Measurements from ENCODE around the gene PACSIN1. TPM values are rescaled to one million over a fixed set of nuclear protein-coding genes. Genes with fewer than 3 reads are reported as not detected.

PACSIN1 gene
- total and polyA plus RNA-seq, 4 donors = 0.03 to 0.17 (median 0.15) TPM

GRCh38 chr6:34569361-34569973 lies 103.6 kb downstream of the PACSIN1 start:
- no peak overlapping the region for H3K4me3 ChIP-seq (ENCODE audit: low read depth in 1 of 3, low read length in 3 of 3)
- no peaks in the 10 kb centered on the region for H3K27me3 ChIP-seq (ENCODE audit: control insufficient read depth in 4 of 4, insufficient read depth in 4 of 4, low read length in 3 of 4)
- TF ChIP-seq ATF3 (IDR thresholded peaks at IDR 0.05) (no peak), FOXA2 (IDR thresholded peaks at IDR 0.05) (no peak), JUND (IDR thresholded peaks at IDR 0.05) (no peak), NR2F2 (IDR thresholded peaks at IDR 0.05) (no peak), TAF1 (conservative IDR thresholded peaks at IDR 0.05) (no peak), FOXA1 (IDR thresholded peaks at IDR 0.05) (no peak), ZBTB33 (IDR thresholded peaks at IDR 0.05) (no peak), YY1 (IDR thresholded peaks at IDR 0.05) (no peak), MAX (IDR thresholded peaks at IDR 0.05) (no peak), HNF4A (conservative IDR thresholded peaks at IDR 0.05) (no peak), CTCF (IDR thresholded peaks at IDR 0.05; ENCODE audit: low read depth, low read length, missing input control) (no peak), RXRA (IDR thresholded peaks at IDR 0.05) (no peak)
- no peak for DNase-seq (ENCODE audit: low spot score)
- no peak overlapping the region for H3K9ac ChIP-seq (ENCODE audit: low read depth in 1 of 2, low read length in 2 of 2)
- H3K9me3 ChIP-seq (ENCODE audit: control insufficient read depth in 4 of 4, low read length in 3 of 4) = no peaks in the 10 kb centered on the region
- no peak overlapping the region for H3K27ac ChIP-seq (ENCODE audit: low read depth in 1 of 2, low read length in 2 of 2)
- no peaks in the 10 kb centered on the region for H3K36me3 ChIP-seq (ENCODE audit: control insufficient read depth in 4 of 4, insufficient read depth in 3 of 4, low read depth in 1 of 4, low read length in 3 of 4)
- H3K4me1 ChIP-seq (ENCODE audit: control insufficient read depth in 4 of 4, insufficient read depth in 4 of 4, low read length in 3 of 4) = peaks cover 0 to 7% (median 6%) of the 10 kb centered on the region in 4 donors
- 70% methylated on average over 5 of the region's 5 CpGs for WGBS

- 68% methylated on average over 21 of the region's 21 CpGs for WGBS
- peaks cover 0 to 8% (median 7%) of the 10 kb centered on the region in 4 donors for H3K4me1 ChIP-seq (ENCODE audit: control insufficient read depth in 4 of 4, insufficient read depth in 4 of 4, low read length in 3 of 4)
- H3K27me3 ChIP-seq (ENCODE audit: control insufficient read depth in 4 of 4, insufficient read depth in 4 of 4, low read length in 3 of 4) = no peaks in the 10 kb centered on the region
- H3K36me3 ChIP-seq (ENCODE audit: control insufficient read depth in 4 of 4, insufficient read depth in 3 of 4, low read depth in 1 of 4, low read length in 3 of 4) = no peaks in the 10 kb centered on the region
- no peak overlapping the region for H3K27ac ChIP-seq (ENCODE audit: low read depth in 1 of 2, low read length in 2 of 2)
- TF ChIP-seq GABPA (IDR thresholded peaks at IDR 0.05 in 1 of 2, conservative IDR thresholded peaks at IDR 0.05 in 1 of 2) (no peak), RAD21 (IDR thresholded peaks at IDR 0.05) (no peak), TAF1 (conservative IDR thresholded peaks at IDR 0.05) (no peak), EGR1 (IDR thresholded peaks at IDR 0.05; ENCODE audit: low read depth in 2 of 2) (no peak), FOXA2 (IDR thresholded peaks at IDR 0.05) (no peak), HNF4G (IDR thresholded peaks at IDR 0.05) (no peak), SP1 (IDR thresholded peaks at IDR 0.05) (no peak), ZBTB33 (IDR thresholded peaks at IDR 0.05) (no peak), REST (IDR thresholded peaks at IDR 0.05) (no peak), YY1 (IDR thresholded peaks at IDR 0.05) (no peak), ATF3 (IDR thresholded peaks at IDR 0.05) (no peak), FOXA1 (IDR thresholded peaks at IDR 0.05) (no peak), MAX (IDR thresholded peaks at IDR 0.05) (no peak), NR2F2 (IDR thresholded peaks at IDR 0.05) (no peak), HNF4A (conservative IDR thresholded peaks at IDR 0.05) (no peak)
- no peaks in the 10 kb centered on the region for H3K9me3 ChIP-seq (ENCODE audit: control insufficient read depth in 4 of 4, low read length in 3 of 4)
- no peak overlapping the region for H3K9ac ChIP-seq (ENCODE audit: low read depth in 1 of 2, low read length in 2 of 2)
- H3K4me3 ChIP-seq (ENCODE audit: low read depth in 1 of 3, low read length in 3 of 3) = no peak overlapping the region
- DNase-seq (ENCODE audit: low spot score) = no peak
Measured at GRCh38 chr6:34570066-34570833, 104.4 kb downstream of the PACSIN1 start.
